Osteoblast (primary cell): ENCODE data around the gene MPRIP. TPM values are rescaled to one million over a fixed set of nuclear protein-coding genes. Genes with fewer than 3 reads are reported as not detected.
A peak's percentile ranks its signal among the peaks of the same experiment; 100 is the strongest.
"Not testable (repeated sequence)": the region's sequence is repeated elsewhere in the genome, so short reads cannot be mapped to it uniquely, and the experiment has no call there.

Experiments
- DNase-seq: peaks from one replicate; pipeline ENCODE4 v3.0.0; 2011; ENCODE audit warnings: low spot score, mixed read lengths; ENCODE audit not compliant: insufficient read length; ENCODE audit errors: missing footprints
- H2AFZ ChIP-seq: 2 replicates; pipeline ENCODE4 v1.6.0; 2011; ENCODE audit warnings: mild to moderate bottlenecking, low read length
- H3K27ac ChIP-seq: 2 replicates; pipeline ENCODE4 v1.5.1; 2011; ENCODE audit warnings: mild to moderate bottlenecking, low read depth, low read length, moderate library complexity
- H3K27me3 ChIP-seq: 2 replicates; pipeline ENCODE4 v1.6.0; 2012; ENCODE audit warnings: mild to moderate bottlenecking, control low read depth, inconsistent platforms, low read length, moderate library complexity; ENCODE audit not compliant: insufficient read depth
- H3K36me3 ChIP-seq: 2 replicates; pipeline ENCODE4 v1.5.1; 2011; ENCODE audit warnings: mild to moderate bottlenecking, low read length, control low read depth, moderate library complexity; ENCODE audit not compliant: insufficient read depth
- H3K4me1 ChIP-seq: 2 replicates; pipeline ENCODE4 v1.5.1; 2011; ENCODE audit warnings: mild to moderate bottlenecking, low read length, control low read depth, moderate library complexity; ENCODE audit not compliant: insufficient read depth
- H3K4me2 ChIP-seq: 2 replicates; pipeline ENCODE4 v1.6.0; 2011; ENCODE audit warnings: mild to moderate bottlenecking, low read length; ENCODE audit not compliant: insufficient read depth
- H3K4me3 ChIP-seq: fragments of 200-600 bp; sonication (generic); 3 replicates; pipeline ENCODE4 v1.5.1; 2012; ENCODE audit warnings: mild to moderate bottlenecking, low read length, inconsistent platforms; ENCODE audit not compliant: insufficient read depth
- H3K79me2 ChIP-seq: 2 replicates; pipeline ENCODE4 v1.6.0; 2012; ENCODE audit warnings: mild to moderate bottlenecking, low read length, control low read depth, inconsistent platforms; ENCODE audit not compliant: insufficient read depth
- H3K9me3 ChIP-seq: 2 replicates; pipeline ENCODE4 v1.5.1; 2011; ENCODE audit warnings: low read depth, low read length, control low read depth
- H4K20me1 ChIP-seq: 2 replicates; pipeline ENCODE4 v1.6.0; 2012; ENCODE audit warnings: mild to moderate bottlenecking, low read length, control low read depth; ENCODE audit not compliant: insufficient read depth
- total RNA-seq: library from RNA; depleted of rRNA; stranded (reverse); fragments of >200 nt; gene quantifications from 2 replicates; pipeline ENCODE4 v1.2.3, GENCODE V29; 2012
- TF ChIP-seq, protein P1 (sequence below): IDR thresholded peaks from 2 replicates; pipeline ENCODE4 v1.5.1; 2011; ENCODE audit warnings: mild to moderate bottlenecking, low read depth, low read length, moderate library complexity; ENCODE audit errors: extremely low read depth

MPRIP gene
- total RNA-seq, 1 donor, result 149 TPM

- TF ChIP-seq, protein P1, sequence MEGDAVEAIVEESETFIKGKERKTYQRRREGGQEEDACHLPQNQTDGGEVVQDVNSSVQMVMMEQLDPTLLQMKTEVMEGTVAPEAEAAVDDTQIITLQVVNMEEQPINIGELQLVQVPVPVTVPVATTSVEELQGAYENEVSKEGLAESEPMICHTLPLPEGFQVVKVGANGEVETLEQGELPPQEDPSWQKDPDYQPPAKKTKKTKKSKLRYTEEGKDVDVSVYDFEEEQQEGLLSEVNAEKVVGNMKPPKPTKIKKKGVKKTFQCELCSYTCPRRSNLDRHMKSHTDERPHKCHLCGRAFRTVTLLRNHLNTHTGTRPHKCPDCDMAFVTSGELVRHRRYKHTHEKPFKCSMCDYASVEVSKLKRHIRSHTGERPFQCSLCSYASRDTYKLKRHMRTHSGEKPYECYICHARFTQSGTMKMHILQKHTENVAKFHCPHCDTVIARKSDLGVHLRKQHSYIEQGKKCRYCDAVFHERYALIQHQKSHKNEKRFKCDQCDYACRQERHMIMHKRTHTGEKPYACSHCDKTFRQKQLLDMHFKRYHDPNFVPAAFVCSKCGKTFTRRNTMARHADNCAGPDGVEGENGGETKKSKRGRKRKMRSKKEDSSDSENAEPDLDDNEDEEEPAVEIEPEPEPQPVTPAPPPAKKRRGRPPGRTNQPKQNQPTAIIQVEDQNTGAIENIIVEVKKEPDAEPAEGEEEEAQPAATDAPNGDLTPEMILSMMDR, result no peak
- H4K20me1 ChIP-seq, result peaks cover 49% of the 10 kb centered on the region
These were observed 92.7 kb downstream of the MPRIP start for GRCh38 chr17:17134957-17135333.

GRCh38 chr17:17136221-17136620 is 94.0 kb downstream of the MPRIP start:
- not testable (repeated sequence) for DNase-seq, H2AFZ ChIP-seq, H3K4me3 ChIP-seq, H3K27ac ChIP-seq, H3K4me2 ChIP-seq, H3K27me3 ChIP-seq, H3K9me3 ChIP-seq
- H3K79me2 ChIP-seq, result peaks cover 45% of the 10 kb centered on the region
- peaks cover 82% of the 10 kb centered on the region for H3K36me3 ChIP-seq
- H3K4me1 ChIP-seq, result peaks cover 16% of the 10 kb centered on the region
- peaks cover 50% of the 10 kb centered on the region for H4K20me1 ChIP-seq

More at GRCh38 chr17:17134957-17135333, 92.7 kb downstream of the MPRIP start:
- Histone ChIP-seq H3K9me3 (no peaks in the 10 kb centered on the region), H3K36me3 (peaks cover 86% of the 10 kb centered on the region), H3K4me1 (peaks cover 4% of the 10 kb centered on the region), H2AFZ (no peak overlapping the region), H3K4me2 (no peak overlapping the region), H3K27ac (no peak overlapping the region), H3K79me2 (peaks cover 53% of the 10 kb centered on the region), H3K27me3 (no peaks in the 10 kb centered on the region), H3K4me3 (no peak overlapping the region)
- peak; percentile 21 for DNase-seq

DNA sequence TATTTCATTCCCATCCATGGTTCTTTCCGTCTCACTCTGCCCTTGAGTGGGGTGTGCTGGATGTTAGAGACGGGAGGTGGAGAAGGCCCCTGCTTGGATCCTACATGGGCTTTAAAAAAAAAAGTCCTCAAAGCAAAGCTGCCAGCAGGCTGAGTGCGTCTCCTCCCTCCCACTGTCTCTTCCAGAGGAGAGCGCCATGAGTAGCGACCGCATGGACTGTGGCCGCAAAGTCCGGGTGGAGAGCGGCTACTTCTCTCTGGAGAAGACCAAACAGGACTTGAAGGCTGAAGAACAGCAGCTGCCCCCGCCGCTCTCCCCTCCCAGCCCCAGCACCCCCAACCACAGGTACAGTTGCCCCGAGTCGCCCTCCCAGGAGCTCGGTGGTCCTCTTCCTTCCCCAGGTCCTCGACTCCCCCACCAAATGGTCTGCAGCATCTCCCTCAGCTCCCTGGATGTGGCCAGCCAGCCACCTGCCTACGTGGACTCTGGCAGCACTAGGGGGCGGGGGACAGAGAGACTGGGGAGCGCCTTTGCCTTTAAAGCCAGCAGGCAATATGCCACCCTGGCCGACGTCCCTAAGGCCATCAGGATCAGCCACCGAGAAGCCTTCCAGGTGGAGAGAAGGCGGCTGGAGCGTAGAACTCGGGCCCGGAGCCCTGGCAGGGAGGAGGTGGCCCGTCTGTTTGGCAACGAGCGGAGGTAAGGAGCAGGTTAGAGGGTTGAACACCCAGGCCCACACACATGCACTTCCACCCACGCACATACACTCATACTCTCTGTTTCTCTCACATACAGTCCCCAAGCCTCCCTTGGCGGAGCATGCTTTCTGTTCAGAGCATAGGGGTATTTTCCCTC is 95.7 kb downstream of the MPRIP start:
- TF ChIP-seq, protein P1, result no peak
- H3K4me2 ChIP-seq, result no peak overlapping the region
- peak; percentile 41 for DNase-seq
- H3K4me3 ChIP-seq, result no peak overlapping the region
- peaks cover 52% of the 10 kb centered on the region for H4K20me1 ChIP-seq
- H3K9me3 ChIP-seq, result no peaks in the 10 kb centered on the region
- H3K79me2 ChIP-seq, result peaks cover 32% of the 10 kb centered on the region
- H3K4me1 ChIP-seq, result peaks cover 16% of the 10 kb centered on the region
- H3K27ac ChIP-seq, result no peak overlapping the region
- no peak overlapping the region for H2AFZ ChIP-seq
- no peaks in the 10 kb centered on the region for H3K27me3 ChIP-seq
- peaks cover 82% of the 10 kb centered on the region for H3K36me3 ChIP-seq

DNA sequence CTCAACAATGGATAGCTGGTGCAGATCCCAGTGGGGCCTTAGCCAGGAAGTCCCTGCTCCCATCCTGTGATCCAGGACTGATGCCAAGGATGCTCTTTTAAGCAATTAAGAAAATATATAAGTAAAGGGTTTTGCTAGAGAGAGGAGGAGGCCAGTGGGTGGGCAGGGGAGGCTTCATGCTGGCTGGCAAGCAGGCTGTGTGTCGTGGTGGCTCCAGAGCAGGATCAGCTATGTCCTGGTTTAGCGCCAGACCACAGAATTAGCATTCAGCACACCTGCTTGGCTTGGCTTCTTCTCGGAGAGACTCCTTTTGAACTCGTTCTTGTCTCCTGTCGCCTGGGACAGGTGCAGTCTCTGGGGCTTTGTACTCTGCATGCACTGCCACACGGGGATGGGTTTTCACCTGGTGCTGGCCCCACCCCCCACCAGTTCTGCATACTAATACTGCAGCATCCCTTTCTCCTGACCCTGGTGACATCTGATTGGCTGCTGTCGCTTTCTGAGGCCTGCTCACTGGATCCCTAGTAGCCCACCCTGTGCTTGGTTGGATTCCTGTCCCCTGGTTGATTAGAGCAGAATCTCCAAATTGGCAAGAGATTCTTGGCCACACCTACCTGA is 97.8 kb downstream of the MPRIP start:
- TF ChIP-seq, protein P1, result no peak
- Histone ChIP-seq H2AFZ (no peak overlapping the region), H3K4me3 (no peak overlapping the region), H3K4me2 (peak overlapping the region; percentile 34), H4K20me1 (peaks cover 60% of the 10 kb centered on the region), H3K79me2 (peaks cover 14% of the 10 kb centered on the region), H3K27ac (peak overlapping the region; percentile 32), H3K27me3 (no peaks in the 10 kb centered on the region), H3K36me3 (peaks cover 85% of the 10 kb centered on the region), H3K4me1 (peaks cover 16% of the 10 kb centered on the region), H3K9me3 (no peaks in the 10 kb centered on the region)
- DNase-seq, result peak; percentile 87
